ENCODE measurements around the gene SBK1. TPM values are rescaled to one million over a fixed set of nuclear protein-coding genes. Genes with fewer than 3 reads are reported as not detected.

SBK1 gene
- total RNA-seq, 2 experiments from 2014 or later, result 0.22 to 0.63 TPM

GRCh38 chr16:28321700-28322411, 29.5 kb downstream of the SBK1 start:
- BruUV-seq (replicated peaks), result no TSS peak
- CTCF ChIA-PET (ENCODE audit: unreplicated experiment), result interaction anchor here (1.1 kb wide), 1 partner anchor 41 kb away, joined by 3 read pairs; no protein-coding TSS in a partner anchor
- Histone ChIP-seq H3K4me2 (ENCODE audit: low read length) (no peak overlapping the region), H3K4me3 (ENCODE audit: low read depth, low read length, poor library complexity, severe bottlenecking) (no peak overlapping the region), H4K20me1 (ENCODE audit: insufficient read depth, low read length) (no peaks in the 10 kb centered on the region), H3K27ac (ENCODE audit: low read depth, low read length, poor library complexity, severe bottlenecking) (no peak overlapping the region), H3K4me1 (ENCODE audit: insufficient read depth, low read length, poor library complexity, severe bottlenecking) (peaks cover 4% of the 10 kb centered on the region), H3K36me3 (ENCODE audit: insufficient read depth, low read length) (no peaks in the 10 kb centered on the region), H3K9me3 (ENCODE audit: low read length) (no peaks in the 10 kb centered on the region), H3K9me2 (ENCODE audit: insufficient read depth, low read length) (no peaks in the 10 kb centered on the region), H2AFZ (ENCODE audit: low read length) (no peak overlapping the region), H3K79me2 (ENCODE audit: insufficient read depth, low read depth, low read length) (no peaks in the 10 kb centered on the region)
- intact Hi-C loops (cut with micrococcal nuclease; ENCODE audit: unreplicated experiment), result loop anchor here (5.0 kb wide), 1 partner anchor 225 kb away; no protein-coding TSS in a partner anchor
- peak; percentile 61 for DNase-seq (ENCODE audit: low spot score)
- no peak for TF ChIP-seq EZH2phosphoT487 (IDR thresholded peaks at IDR 0.05; ENCODE audit: borderline replicate concordance, low read depth, low read length)
- peak; percentile 90 for TF ChIP-seq CTCF (conservative IDR thresholded peaks at IDR 0.05; ENCODE audit: low read length)
- POLR2A ChIA-PET, result no interaction called here

GRCh38 chr16:28324235-28324886, 32.0 kb downstream of the SBK1 start:
- no peak for DNase-seq (ENCODE audit: low spot score)
- ChIA-PET POLR2A (no interaction called here), CTCF (ENCODE audit: unreplicated experiment) (interaction anchor here (0.5 kb wide), 1 partner anchor 10 kb away, joined by 3 read pairs; no protein-coding TSS in a partner anchor)
- no peak for TF ChIP-seq EZH2phosphoT487 (IDR thresholded peaks at IDR 0.05; ENCODE audit: borderline replicate concordance, low read depth, low read length)
- no peak for TF ChIP-seq CTCF (conservative IDR thresholded peaks at IDR 0.05; ENCODE audit: low read length)
- H4K20me1 ChIP-seq (ENCODE audit: insufficient read depth, low read length), result no peaks in the 10 kb centered on the region
- no peaks in the 10 kb centered on the region for H3K36me3 ChIP-seq (ENCODE audit: insufficient read depth, low read length)
- H3K9me2 ChIP-seq (ENCODE audit: insufficient read depth, low read length), result no peaks in the 10 kb centered on the region
- no peak overlapping the region for H2AFZ ChIP-seq (ENCODE audit: low read length)
- H3K27ac ChIP-seq (ENCODE audit: low read depth, low read length, poor library complexity, severe bottlenecking), result no peak overlapping the region
- BruUV-seq (replicated peaks), result no TSS peak
- intact Hi-C loops (cut with micrococcal nuclease; ENCODE audit: unreplicated experiment), result loop anchor here (5.0 kb wide), 1 partner anchor 223 kb away; no protein-coding TSS in a partner anchor
- peaks cover 4% of the 10 kb centered on the region for H3K4me1 ChIP-seq (ENCODE audit: insufficient read depth, low read length, poor library complexity, severe bottlenecking)
- H3K4me2 ChIP-seq (ENCODE audit: low read length), result no peak overlapping the region
- H3K9me3 ChIP-seq (ENCODE audit: low read length), result no peaks in the 10 kb centered on the region
- no peak overlapping the region for H3K4me3 ChIP-seq (ENCODE audit: low read depth, low read length, poor library complexity, severe bottlenecking)
- H3K79me2 ChIP-seq (ENCODE audit: insufficient read depth, low read depth, low read length), result no peaks in the 10 kb centered on the region

- CTCF ChIA-PET (ENCODE audit: unreplicated experiment), result no interaction called here
Measured at GRCh38 chr16:28324887-28325279, 32.6 kb downstream of the SBK1 start.

More at GRCh38 chr16:28324887-28325279, 32.6 kb downstream of the SBK1 start:
- H2AFZ ChIP-seq (ENCODE audit: low read length), result no peak overlapping the region
- no peak overlapping the region for H3K4me3 ChIP-seq (ENCODE audit: low read depth, low read length, poor library complexity, severe bottlenecking)
- TF ChIP-seq CTCF (conservative IDR thresholded peaks at IDR 0.05; ENCODE audit: low read length) (no peak), EZH2phosphoT487 (IDR thresholded peaks at IDR 0.05; ENCODE audit: borderline replicate concordance, low read depth, low read length) (no peak)
- no peak for DNase-seq (ENCODE audit: low spot score)
- no peaks in the 10 kb centered on the region for H3K36me3 ChIP-seq (ENCODE audit: insufficient read depth, low read length)
- no peak overlapping the region for H3K27ac ChIP-seq (ENCODE audit: low read depth, low read length, poor library complexity, severe bottlenecking)
- no peaks in the 10 kb centered on the region for H3K79me2 ChIP-seq (ENCODE audit: insufficient read depth, low read depth, low read length)
- H3K9me2 ChIP-seq (ENCODE audit: insufficient read depth, low read length), result no peaks in the 10 kb centered on the region
- H4K20me1 ChIP-seq (ENCODE audit: insufficient read depth, low read length), result no peaks in the 10 kb centered on the region
- BruUV-seq (replicated peaks), result no TSS peak
- H3K9me3 ChIP-seq (ENCODE audit: low read length), result no peaks in the 10 kb centered on the region
- no peak overlapping the region for H3K4me2 ChIP-seq (ENCODE audit: low read length)
- intact Hi-C loops (cut with micrococcal nuclease; ENCODE audit: unreplicated experiment), result loop anchor here (5.0 kb wide), 1 partner anchor 222 kb away; no protein-coding TSS in a partner anchor
- POLR2A ChIA-PET, result no interaction called here
- H3K4me1 ChIP-seq (ENCODE audit: insufficient read depth, low read length, poor library complexity, severe bottlenecking), result peaks cover 4% of the 10 kb centered on the region

Measured in OCI-LY7 (cell line).